HG03097 (cell line): Measurements from ENCODE around the gene PCNX1.
"Not testable (repeated sequence)": the region's sequence is repeated elsewhere in the genome, so short reads cannot be mapped to it uniquely, and the experiment has no call there.

ENCODE experiments used
- ATAC-seq: cut with Tn5 transposase; IDR thresholded peaks from one replicate; pipeline ENCODE4 v1.9.1; 2021; ENCODE audit not compliant: unreplicated experiment, low FRiP score

Gene PCNX1

DNA sequence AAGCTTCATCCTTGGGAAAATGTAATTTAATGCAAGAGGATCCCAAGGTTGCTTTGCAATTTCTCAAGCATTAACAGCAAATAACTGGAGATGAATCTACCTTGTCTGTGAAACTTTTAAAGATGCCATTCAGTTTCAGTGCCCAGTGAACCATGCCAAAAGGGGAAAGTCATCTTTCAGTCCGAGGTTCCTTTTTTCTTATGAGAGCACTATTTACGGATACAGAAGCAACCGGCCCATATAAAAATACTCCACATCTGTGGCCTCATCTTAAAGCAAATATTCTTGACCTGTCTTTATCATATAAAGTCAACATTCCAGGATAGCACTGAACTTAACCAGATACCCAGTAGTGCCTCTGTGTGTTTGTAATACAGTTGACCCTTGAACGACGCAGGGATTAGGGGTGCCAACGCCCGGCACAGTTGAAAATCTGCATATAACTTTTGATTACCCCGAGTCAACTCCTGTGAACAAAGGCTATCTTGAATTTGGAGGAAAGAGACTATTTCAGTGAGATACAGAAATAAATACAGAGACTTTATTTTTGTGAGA, 209.4 kb downstream of the PCNX1 start:
- ATAC-seq: no peak

DNA sequence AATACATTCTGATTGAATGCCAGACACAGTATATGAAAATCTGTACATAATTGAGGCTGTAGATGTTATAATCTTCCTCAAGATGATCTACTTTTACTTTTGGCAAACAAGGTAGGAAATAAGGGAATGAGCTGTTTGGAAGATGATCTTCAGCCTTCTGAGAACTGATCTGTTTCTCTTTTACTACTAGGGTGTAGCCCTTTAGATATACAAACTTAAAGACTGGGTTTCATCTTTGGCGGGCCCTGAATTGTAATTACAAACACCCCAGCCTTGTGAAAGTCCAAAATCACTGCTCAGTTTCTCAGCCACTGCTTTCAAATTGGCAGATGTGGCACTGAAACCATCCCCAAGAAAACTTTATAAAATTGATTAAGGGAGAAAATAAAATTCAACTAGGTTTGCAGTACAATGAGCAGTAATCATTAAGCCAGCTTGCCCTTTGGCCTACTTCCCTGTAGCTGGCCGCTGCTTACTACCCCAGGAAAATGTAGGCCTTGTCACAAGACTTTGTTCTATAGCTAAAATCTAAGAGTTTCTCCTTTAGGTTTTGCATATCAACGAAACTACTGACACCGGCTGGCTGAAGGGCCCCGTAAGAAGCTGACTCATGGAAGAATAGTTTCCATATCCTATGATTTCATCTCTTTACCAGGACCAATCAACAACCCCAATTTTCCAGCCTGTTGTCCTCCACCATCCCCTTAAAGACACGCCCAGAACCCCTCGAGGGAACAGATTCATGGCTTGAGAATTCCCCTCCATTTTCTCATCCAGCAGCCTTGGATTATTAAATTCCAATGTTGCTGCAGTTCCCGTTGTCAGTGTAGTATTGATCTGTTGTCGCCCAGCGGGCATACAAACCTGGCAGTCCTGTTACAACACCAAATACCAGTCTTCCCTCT, 210.8 kb downstream of the PCNX1 start:
- no peak for ATAC-seq

DNA sequence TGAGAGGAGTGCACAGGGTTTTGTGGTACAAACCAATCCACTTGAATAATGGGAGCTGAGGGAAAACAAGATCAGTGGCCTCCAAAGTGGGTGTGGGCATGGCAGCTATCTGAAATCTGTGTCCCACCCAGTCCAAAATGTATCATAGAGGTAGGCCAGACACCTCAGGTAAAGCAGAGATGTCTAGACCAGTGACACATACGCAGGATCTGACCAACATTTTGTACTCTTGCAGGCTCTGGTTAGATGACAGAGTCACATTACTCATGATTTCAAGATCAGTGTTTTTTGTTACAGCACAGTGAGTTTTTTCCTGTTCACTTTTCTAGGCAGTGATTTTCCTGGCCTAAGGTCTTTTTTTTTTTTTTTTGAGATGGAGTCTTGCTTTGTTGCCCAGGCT, 211.8 kb downstream of the PCNX1 start:
- no peak for ATAC-seq

DNA sequence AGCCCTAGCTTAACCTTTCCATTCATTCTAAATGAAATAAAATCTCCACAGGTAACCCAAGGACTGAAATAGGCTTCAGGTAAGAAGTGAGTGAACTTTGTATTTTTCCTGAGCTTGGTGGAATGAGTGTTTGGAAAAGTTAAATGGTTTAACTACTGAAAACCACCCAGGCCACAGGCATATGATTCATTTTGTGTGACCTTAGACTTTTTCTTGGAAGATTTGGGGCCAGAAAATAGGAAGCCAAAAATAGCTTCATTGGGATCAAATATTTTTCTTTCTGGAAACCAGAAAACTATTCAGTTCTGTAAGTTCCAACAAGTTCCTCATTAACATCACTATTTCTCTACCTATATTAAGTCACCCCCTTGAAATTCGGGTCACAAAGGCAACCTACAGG, 212.6 kb downstream of the PCNX1 start:
- no peak for ATAC-seq

DNA sequence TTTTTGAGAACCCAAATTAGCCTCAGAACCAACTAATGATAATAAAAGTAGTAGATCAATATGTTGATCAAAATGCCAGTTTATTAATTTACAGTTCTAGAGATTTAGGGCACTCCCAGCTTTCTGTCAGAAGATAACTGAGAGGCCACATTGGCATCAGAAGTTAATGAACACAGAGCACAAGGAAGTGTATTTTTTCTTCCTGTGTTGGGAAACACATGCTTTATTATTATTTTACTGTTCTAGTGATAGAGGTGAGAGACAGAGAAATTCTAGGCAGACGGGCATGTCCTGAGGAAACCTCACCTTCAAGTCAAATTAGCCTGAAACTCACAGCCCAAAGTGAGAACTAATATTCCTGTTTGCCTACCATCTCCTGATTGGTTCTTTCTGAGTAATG, 213.7 kb downstream of the PCNX1 start:
- ATAC-seq: no peak

DNA sequence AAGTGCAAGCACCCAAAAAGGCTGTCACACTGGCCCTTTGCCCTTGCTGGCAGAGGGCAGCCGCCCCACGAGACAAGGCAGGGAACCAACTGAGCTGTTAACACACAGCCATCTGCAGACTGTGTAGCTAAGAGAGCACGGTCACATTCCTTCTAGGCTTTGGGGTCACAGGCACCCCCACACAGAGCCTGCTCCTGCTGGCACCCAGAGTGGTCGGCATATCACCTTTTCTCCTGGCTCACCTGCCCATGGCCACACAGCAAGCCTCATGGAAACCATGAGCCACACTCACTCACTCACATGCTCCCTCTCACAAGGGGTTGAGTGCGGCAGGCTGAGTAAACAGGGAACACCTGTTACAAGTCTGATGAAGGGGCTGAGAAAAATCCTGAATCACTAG, 214.5 kb downstream of the PCNX1 start:
- ATAC-seq: no peak

DNA sequence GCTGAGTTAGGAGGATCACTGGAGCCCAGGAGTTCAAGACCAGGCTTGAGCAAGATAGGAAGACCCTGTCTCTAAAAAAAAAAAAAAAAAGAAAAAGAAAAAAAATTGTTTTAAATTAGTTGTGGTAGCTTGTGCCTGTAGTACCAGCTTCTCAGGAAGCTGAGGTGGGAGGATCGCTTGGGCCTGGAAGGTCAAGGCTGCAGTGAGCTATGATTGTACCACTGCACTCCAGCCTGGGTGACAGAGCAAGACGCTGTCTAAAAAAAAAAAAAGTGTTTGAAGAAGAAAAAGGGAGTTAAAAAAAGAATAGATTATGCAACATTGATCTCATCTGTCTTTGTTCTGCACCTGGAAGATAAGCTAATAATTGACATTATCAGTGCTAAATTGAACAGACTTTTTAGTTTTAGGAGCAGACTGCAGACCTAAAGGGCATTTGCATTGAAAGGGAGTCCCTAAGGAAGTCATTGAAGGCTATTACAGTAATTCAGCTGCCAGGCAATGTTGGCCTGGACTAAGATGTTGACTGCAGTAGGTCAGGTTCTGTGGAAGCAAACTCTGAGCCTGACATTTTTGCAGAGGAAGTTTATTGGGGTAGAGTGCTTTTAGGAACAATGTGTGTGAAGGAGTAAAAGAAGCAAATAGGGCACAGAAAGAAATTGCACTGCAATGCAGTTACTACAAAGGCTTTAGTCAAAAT, 215.8 kb downstream of the PCNX1 start:
- no peak for ATAC-seq

DNA sequence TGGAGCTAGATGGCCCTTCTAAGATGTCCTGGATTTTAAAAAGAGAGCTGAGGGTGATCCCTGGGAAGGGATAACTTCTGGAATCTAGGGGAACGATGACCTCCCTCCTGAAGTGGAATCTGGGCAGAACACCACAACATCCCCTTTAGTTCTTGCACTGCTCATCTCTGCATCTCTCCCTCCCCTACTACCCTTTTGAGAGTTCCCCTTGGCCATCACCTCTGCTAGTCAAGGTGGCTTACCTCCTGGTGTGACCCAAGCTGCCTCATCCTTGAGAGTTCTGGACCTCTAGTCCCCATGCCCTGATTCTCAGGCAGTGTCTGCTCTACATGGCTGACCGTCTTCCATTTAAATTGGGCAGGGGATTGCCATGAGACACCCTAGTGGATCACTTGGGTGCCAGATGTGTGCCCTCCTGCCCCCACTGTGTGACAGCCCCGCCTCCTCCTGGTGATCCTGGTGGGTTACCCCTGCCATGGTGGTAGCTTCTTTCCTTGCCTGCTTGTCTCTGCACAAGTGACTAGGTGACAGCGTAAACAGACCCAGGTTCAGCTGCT, 216.4 kb downstream of the PCNX1 start:
- ATAC-seq: no peak

DNA sequence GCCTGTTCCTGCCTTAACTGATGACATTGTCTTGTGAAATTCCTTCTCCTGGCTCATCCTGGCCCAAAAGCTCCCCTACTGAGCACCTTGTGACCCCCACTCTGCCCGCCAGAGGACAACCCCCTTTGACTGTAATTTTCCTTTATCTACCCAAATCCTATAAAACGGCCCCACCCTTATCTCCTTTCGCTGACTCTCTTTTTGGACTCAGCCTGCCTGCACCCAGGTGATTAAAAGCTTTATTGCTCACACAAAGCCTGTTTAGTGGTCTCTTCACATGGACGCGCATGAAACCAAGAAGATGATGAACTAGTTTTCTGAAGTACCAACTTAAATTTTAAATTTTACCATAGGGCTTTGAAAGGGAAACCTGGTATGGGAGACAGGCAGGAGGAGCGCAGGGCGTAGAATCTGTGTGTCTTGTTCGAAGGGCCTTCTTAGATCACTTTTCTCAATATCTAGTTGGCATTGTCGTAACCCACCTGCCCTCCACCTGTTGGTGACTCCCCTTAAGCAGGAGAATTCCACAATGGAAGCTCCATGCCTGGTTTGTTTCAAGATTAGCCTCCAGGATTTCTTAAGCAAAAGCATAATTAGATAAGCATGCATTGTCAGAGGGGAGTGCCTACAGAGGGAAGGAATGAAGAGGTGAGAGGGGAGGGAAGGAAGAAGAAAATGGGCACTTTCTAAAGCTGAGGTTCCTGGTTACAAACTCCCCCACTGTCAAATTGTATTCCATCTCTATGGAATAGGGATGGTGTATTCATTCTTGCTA, 222.6 kb downstream of the PCNX1 start:
- not testable (repeated sequence) for ATAC-seq

DNA sequence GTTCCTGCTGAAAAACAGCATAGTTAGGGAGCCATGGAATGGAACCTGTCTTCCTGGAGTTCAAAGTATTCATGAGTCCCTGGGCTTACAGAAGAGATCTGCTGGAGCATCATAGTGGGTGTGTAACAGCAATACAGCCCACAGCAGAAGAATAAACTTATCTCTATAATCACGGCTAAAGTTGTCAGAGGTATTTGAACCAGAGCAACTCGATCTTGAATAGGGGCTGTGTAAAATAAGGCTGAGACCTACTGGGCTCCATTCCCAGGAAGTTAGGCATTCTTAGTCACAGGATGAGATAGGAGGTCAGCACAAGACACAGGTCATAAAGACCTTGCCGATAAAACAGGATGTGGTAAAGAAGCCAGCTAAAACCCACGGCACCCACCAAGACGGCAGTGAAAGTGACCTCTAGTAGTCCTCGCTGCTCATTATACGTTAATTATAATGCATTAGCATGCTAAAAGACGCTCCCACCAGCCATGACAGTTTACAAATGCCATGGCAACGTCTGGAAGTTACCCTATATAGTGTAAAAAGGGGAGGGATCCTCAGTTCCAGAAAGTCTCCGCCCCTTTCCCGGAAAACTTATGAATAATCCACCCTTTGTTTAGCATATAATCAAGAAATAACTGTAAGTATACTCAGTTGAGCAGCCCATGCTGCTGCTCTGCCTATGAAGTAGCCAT, 223.4 kb downstream of the PCNX1 start:
- ATAC-seq: no peak

DNA sequence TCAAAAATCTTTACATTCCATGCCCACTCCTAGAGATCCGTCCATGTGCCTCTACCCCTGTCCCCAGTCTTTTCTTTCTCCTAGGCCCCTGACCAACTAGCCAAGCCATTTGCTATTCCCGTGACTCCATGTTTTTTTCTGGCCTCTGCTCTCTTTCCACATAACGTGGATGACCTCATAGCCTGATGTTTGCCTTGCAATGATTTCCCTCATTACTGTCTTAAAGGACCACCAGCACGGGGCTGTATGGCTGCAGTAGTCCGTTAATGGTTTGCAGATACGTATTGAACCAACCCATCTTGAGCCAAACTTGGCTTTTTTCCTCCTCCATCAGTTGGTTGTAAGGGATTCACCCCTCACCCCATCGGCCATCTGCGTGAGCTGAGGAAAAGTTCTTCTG, 226.0 kb downstream of the PCNX1 start:
- ATAC-seq: no peak

DNA sequence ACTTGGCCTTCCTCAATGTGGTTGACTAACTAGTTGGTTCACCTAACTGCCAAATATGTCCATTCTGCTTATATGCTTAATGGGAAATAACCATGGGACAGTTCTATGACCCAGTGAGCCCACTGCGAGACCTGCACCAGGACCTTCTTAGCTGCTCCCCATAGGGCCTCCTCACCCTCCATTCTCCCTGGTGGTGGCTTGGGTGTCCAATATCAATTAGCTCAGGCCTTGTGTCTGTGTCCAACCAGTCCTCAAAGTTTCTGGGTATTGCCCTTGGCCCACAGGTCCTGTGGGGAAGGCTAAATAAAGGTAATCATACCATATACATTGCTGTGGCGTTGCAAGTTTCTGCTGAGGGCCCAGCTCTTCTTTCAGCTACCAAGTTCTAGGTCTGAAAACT, 228.2 kb downstream of the PCNX1 start:
- no peak for ATAC-seq

DNA sequence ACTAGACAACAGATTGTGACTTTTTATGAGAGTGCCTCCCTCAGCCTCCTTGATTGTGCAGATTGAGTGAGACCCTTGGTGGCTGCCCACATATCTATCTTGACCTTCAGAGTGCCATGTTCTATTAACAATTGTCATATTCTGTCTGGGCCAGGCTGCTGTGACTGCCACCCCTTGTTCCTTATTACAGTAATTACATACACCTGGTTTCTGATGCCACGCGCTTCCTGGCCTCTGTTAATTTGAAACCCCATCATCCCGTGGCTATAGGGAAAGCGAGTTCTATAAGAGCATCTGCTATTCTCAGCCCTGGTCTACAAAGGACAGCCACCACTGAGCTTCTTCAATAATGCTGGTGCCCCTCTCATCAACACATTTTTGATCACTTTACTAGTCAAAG, 228.7 kb downstream of the PCNX1 start:
- no peak for ATAC-seq

DNA sequence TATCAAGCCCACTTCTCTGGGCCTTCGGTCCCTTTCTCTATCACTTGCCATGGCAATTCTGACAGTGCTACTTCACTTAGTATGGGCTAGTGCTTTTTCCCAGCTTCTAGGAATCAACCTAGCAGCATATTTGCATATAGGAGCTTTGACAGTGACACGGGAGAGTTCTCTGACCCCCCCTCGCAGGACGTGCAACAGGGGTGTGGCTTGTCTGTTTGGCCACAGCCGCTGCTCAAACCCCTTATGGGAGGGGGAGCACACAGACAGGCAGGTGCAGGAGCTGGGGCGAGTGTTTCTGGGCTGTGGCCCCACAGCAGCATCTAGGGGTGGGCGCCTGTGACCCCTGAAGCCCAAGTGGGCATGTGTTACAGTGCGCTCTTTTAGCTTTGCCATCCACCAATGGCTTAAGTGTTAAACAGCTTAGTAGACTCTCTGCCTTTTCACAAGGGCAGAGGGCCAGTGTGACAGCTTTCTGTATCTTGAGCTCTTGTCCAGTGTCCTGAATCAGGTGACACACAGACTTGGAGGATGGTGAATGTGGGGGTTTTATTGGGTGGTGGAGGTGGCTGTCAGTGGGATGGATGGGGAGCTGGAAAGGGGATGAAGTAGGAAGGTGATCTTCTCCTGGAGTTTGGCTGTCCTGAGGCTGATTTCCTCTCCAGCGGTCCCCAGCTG, 229.3 kb downstream of the PCNX1 start:
- ATAC-seq: no peak

DNA sequence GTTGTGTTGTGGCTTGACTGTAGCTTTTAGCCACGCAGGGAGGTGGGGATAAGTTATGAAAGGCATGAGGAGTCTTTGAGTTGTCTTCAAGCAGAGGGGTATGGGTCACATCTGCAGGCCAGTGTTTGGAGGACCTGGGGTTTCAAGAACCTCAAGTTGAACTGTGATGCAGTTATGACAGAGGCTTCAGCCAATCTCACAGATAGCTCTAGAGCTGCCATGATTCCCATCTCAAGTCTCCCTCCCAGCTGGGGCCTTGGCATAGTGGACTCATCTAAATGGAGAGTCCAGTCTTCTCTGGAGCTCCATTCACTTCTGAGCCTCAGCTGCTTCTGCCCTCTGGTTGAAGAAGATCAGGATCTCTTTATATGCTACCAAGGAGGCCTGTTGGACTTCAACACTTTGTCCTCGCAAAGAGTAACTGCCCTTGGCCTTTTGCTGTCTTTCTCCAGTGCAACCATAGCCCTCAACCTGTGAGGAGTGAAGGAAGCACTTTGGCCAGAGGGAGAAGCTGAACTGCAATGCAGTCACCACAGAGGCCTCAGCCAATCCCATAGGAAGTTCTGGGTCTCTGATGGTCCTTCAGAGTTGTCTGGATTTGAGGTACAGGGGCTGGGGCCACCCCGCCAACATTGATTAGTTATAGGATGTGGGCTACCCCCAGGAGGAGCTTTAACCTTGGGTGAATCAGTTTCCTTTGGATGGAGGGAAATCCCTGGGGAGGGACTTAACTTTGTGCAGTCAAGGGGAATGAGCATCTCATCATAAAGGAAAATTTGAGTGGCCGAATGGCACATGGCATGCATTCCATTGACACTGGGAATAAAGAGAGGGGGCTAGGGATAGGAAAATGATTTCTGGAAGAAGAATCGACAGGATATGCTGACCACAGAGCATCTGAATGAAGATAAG, 230.5 kb downstream of the PCNX1 start:
- no peak for ATAC-seq

DNA sequence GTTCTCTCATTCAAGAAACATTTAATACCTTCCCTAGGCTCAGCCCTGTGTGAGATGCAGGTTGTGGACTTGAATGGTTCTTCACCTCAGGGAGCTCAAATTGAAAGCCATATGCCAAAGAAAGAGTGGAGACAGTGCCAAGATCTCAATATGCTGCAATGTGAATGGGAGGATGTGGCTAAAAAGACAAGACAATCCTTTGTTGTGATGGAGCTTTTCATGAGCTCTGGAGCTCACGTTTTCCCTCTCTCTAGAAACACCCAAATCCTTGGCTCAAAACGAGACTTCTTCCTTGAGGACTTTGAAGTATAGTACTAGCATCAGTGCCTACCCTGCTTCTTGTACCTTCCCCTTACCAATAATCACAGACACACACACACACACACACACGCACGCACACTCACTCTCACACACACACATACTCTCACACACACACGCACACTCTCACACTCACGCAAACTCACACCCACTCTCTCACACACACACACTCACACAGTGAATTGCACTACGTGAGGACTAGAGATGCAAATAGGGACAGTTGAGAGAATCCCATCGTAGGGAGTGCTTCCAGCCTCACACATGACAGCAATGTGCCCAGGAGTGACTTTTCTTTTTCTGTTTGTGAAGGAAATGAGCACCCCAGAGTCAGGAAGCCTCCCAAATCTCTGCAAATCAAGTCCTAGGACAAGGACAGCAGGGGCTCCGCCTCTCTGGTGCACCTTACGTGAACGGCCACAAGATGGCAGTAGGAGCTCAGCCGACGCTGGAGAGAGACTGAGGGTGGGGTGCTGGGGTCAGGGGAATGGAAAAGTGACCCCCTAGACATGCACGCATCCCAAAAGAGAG, 231.4 kb downstream of the PCNX1 start:
- ATAC-seq: no peak

DNA sequence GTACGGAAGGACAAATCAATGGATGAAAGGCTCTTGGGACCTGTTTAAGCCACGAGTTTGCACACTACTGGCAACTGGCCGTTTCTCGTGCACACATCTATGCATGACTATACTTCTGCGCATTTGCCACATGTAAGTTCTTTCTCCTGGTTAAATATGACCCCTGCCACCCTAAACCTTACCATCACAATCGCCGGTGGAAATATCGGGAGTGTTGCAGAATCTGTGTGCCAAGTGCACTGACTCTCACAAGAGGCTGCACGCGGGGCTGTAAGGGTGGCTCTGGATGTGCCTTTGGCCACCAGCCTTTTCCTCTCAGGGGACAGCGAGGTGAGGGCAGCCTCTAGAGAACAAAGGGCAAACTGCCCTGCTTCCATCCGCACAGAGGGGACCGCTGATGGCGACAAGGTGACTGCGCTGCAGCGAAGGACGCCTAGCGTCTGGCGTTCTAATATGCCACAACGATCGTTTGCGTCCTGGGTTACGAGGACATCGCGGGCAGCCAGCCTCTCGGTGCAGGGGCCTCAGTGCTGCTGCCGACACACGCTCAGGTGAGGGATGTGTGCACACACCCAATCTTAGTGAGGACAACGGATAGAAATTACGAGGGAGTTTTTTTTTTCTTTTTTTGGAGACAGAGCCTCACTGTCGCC, 232.2 kb downstream of the PCNX1 start:
- ATAC-seq: no peak
